ENCODE measurements around the gene ARID1A. TPM values are rescaled to one million over a fixed set of nuclear protein-coding genes. Genes with fewer than 3 reads are reported as not detected.

ARID1A gene
- total and polyA plus RNA-seq, 4 donors, result 12.2 to 31.9 (median 20.2) TPM

DNA sequence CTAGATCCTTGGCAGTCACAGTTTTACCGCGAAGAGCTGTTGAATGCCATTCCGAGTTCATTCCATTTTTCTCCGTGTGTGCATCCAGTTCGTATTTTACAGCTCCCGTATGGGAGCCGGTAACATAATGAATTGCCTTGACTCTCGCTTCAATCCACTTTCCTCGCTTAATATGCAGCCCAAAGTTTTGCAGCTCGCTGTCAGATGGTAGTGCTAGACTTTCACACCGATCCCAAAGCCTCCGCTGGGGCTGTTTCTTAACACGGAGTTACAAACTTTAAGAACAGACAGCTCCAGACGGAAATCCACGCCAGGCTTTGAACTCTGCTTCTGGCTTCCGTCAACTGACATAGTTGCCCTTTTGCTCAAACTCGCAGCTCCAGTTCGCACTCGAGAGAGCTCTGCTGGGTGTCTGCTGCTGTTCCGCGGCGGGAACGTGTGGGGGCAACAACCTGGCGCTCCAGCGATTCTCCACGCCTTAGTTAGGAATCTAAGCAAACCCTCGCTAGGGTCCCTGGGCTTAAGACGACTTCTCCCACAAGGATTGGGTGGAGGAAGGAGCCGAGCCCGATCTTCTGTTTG is 3.5 kb upstream of the ARID1A start (continued):
- TF ChIP-seq MAX (IDR thresholded peaks at IDR 0.05) (peak; percentile 42), YY1 (IDR thresholded peaks at IDR 0.05) (no peak), RXRA (IDR thresholded peaks at IDR 0.05) (peak in 1 of 2 donors; percentile 71), FOXA2 (IDR thresholded peaks at IDR 0.05) (peak; percentile 8), SP1 (IDR thresholded peaks at IDR 0.05) (peak; percentile 61), NR2F2 (IDR thresholded peaks at IDR 0.05) (peak; percentile 32)

DNA sequence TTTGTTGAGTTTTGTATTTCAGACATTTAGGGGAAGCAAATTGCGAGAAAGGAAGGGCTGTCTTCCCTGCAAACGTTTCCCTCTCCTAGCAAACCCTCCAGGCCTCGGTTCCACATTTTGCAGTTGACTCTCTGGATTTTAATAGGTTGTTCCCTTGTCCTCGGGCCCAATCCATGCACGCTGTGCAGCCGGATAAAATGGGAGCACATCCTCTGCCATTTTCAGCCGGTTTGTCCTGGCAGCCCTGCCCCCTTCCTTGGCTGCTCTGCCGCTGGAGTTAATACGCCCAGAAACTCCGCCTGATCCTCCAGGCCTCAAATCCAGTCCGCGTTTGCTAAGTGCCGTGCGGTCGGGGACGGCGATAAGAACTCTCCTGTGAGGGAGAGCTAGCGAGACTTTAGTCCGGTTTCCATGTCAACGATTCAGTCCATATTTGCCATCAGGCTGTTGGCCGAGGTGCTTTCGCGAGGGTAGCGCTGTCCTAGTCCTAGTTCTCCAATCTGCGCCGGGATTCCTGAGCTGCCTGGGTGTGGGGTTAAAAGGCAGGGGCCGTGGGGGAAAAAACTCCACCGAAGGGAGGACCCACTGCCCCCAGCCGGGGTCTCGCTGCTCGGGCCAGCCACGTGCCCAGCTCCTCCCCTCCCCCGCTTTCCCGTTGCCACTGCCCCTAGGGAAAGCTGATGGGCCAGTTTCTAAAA is 2.9 kb upstream of the ARID1A start:
- peak; percentile 92 for DNase-seq (ENCODE audit: low spot score)
- Histone ChIP-seq H3K27ac (ENCODE audit: low read depth in 1 of 2, low read length in 2 of 2) (peak overlapping the region; percentile 88 to 95), H3K36me3 (ENCODE audit: control insufficient read depth in 4 of 4, insufficient read depth in 3 of 4, low read depth in 1 of 4, low read length in 3 of 4) (no peaks in the 10 kb centered on the region), H3K9ac (ENCODE audit: low read depth in 1 of 2, low read length in 2 of 2) (peak overlapping the region; percentile 71 to 99), H3K4me1 (ENCODE audit: control insufficient read depth in 4 of 4, insufficient read depth in 4 of 4, low read length in 3 of 4) (peaks cover 14 to 31% (median 25%) of the 10 kb centered on the region in 4 donors), H3K27me3 (ENCODE audit: control insufficient read depth in 4 of 4, insufficient read depth in 4 of 4, low read length in 3 of 4) (no peaks in the 10 kb centered on the region), H3K9me3 (ENCODE audit: control insufficient read depth in 4 of 4, low read length in 3 of 4) (no peaks in the 10 kb centered on the region), H3K4me3 (ENCODE audit: low read depth in 1 of 3, low read length in 3 of 3) (peak overlapping the region; percentile 51 to 84 (median 60))
- TF ChIP-seq HNF4G (IDR thresholded peaks at IDR 0.05) (no peak), MAX (IDR thresholded peaks at IDR 0.05) (peak; percentile 86), FOXA2 (IDR thresholded peaks at IDR 0.05) (peak; percentile 24), HNF4A (conservative IDR thresholded peaks at IDR 0.05) (peak; percentile 59 to 74), TAF1 (conservative IDR thresholded peaks at IDR 0.05) (peak; percentile 48), FOXA1 (IDR thresholded peaks at IDR 0.05) (peak; percentile 14), CTCF (IDR thresholded peaks at IDR 0.05; ENCODE audit: low read depth, low read length, missing input control) (no peak), EGR1 (IDR thresholded peaks at IDR 0.05; ENCODE audit: low read depth in 2 of 2) (peak; percentile 33 to 72), GABPA (IDR thresholded peaks at IDR 0.05 in 1 of 2, conservative IDR thresholded peaks at IDR 0.05 in 1 of 2) (no peak), ZBTB33 (IDR thresholded peaks at IDR 0.05) (peak; percentile 93), YY1 (IDR thresholded peaks at IDR 0.05) (peak; percentile 95), NR2F2 (IDR thresholded peaks at IDR 0.05) (peak; percentile 22), SP1 (IDR thresholded peaks at IDR 0.05) (peak; percentile 95), RXRA (IDR thresholded peaks at IDR 0.05) (peak; percentile 81 to 84), RAD21 (IDR thresholded peaks at IDR 0.05) (peak; percentile 33 to 66), JUND (IDR thresholded peaks at IDR 0.05) (no peak)
- TF ChIP-seq, protein P1, sequence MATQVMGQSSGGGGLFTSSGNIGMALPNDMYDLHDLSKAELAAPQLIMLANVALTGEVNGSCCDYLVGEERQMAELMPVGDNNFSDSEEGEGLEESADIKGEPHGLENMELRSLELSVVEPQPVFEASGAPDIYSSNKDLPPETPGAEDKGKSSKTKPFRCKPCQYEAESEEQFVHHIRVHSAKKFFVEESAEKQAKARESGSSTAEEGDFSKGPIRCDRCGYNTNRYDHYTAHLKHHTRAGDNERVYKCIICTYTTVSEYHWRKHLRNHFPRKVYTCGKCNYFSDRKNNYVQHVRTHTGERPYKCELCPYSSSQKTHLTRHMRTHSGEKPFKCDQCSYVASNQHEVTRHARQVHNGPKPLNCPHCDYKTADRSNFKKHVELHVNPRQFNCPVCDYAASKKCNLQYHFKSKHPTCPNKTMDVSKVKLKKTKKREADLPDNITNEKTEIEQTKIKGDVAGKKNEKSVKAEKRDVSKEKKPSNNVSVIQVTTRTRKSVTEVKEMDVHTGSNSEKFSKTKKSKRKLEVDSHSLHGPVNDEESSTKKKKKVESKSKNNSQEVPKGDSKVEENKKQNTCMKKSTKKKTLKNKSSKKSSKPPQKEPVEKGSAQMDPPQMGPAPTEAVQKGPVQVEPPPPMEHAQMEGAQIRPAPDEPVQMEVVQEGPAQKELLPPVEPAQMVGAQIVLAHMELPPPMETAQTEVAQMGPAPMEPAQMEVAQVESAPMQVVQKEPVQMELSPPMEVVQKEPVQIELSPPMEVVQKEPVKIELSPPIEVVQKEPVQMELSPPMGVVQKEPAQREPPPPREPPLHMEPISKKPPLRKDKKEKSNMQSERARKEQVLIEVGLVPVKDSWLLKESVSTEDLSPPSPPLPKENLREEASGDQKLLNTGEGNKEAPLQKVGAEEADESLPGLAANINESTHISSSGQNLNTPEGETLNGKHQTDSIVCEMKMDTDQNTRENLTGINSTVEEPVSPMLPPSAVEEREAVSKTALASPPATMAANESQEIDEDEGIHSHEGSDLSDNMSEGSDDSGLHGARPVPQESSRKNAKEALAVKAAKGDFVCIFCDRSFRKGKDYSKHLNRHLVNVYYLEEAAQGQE (IDR thresholded peaks at IDR 0.05), result peak; percentile 55
- TF ChIP-seq, protein P2, sequence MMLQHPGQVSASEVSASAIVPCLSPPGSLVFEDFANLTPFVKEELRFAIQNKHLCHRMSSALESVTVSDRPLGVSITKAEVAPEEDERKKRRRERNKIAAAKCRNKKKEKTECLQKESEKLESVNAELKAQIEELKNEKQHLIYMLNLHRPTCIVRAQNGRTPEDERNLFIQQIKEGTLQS (IDR thresholded peaks at IDR 0.05), result no peak
- under 1% methylated on average over 34 of the region's 34 CpGs for WGBS
